ENCODE measurements around the gene UVRAG.

- TF ChIP-seq EZH2 (optimal IDR thresholded peaks at IDR 0.05; ENCODE audit: low read depth, low read length), result no peak
- TF ChIP-seq CTCF (IDR thresholded peaks at IDR 0.05; ENCODE audit: low read length), result no peak
- no peak for TF ChIP-seq EZH2phosphoT487 (IDR thresholded peaks at IDR 0.05; ENCODE audit: low read length)
Measured at GRCh38 chr11:76067099-76067498, 252.1 kb downstream of the UVRAG start.
